Muscle of back (tissue), 11 donors: Measurements from ENCODE around the gene LIPG. TPM values are rescaled to one million over a fixed set of nuclear protein-coding genes. Genes with fewer than 3 reads are reported as not detected.

Experiments
- DNase-seq, 3 donors: peaks; one replicate each; pipeline versions ENCODE4 v3.0.0 to v3.0.0-alpha.2; 2013
- polyA plus RNA-seq, 10 donors: library from polyadenylated mRNA; unstranded; fragments of 120-200 nt; gene quantifications; one replicate each; pipeline ENCODE4 v1.2.1, GENCODE V29; 2013; ENCODE audit not compliant: insufficient read length in 10 of 10

LIPG gene
- polyA plus RNA-seq, 10 donors = 3.3 to 11.5 (median 5.2) TPM

- no peak for DNase-seq
Measured at GRCh38 chr18:49544362-49544761, 17.5 kb upstream of the LIPG start.

- DNase-seq = no peak
Measured at GRCh38 chr18:49546278-49546677, 15.6 kb upstream of the LIPG start.

DNA sequence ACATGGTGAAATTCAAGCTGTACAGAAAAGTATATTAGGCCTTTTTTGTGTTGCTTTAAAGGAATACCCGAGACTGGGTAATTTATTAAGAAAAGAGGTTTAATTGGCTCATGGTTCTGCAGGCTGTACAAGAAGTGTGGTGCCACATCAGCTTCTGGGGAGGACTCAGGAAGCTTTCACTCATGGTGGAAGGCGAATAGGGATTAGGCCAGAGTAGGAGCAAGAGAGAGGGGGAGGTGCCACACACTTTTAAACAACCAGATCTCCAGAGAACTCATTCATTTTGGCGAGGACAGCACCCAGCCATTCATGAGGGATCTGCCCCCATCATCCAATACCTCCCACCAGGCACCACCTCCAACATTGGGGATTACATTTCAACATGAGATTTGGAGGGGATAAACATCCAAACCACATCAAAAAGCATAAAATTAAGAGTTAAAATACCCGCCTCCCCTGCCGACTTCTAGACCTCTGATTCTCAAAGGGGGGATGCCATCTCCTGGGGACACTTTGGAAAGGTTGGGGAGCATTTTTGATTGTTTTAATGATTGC, 15.1 kb upstream of the LIPG start:
- DNase-seq = no peak

- no peak for DNase-seq
Measured at GRCh38 chr18:49547701-49548100, 14.2 kb upstream of the LIPG start.

- DNase-seq = no peak
Measured at GRCh38 chr18:49548229-49548636, 13.6 kb upstream of the LIPG start.

GRCh38 chr18:49550621-49551339, 11.1 kb upstream of the LIPG start:
- no peak for DNase-seq

GRCh38 chr18:49553003-49553402, 8.9 kb upstream of the LIPG start:
- no peak for DNase-seq

DNA sequence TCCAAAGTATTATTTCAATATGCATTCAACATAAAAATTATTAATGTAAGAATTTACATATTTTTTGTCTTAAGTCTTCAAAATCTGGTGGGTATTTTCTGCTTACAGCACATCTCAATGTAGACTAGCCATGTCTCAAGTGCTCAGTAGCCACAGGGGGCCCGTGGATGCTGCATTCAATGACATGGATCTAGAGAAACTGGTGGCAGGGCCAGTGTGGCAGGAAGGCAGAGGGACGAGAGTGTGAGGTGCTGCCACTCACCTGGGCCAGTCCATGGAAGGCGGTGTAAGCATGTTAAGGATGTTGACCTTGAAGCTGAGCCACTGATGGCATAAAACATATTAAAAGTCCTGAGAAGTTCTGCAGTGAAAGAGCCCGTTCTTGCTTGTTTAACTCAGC, 6.2 kb upstream of the LIPG start:
- DNase-seq = no peak

DNA sequence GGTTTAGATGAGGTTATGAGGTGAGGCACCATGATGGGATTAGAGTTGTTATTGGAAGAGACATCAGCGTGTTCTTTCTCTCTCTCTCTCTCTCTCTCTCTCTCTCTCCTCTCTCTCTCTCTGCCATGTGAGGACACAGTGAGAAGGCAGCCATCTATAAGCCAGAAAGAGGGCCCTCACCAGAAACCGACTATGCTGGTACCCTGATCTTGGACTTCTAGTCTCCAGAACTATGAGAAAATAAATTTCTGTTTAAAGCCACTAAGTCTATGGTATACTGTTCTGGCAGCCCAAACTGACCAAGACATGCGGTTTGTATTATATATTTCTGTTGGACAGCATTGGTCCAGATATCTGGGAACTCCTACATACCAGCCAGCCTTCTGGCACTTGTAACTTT, 3.5 kb upstream of the LIPG start:
- DNase-seq = no peak

DNA sequence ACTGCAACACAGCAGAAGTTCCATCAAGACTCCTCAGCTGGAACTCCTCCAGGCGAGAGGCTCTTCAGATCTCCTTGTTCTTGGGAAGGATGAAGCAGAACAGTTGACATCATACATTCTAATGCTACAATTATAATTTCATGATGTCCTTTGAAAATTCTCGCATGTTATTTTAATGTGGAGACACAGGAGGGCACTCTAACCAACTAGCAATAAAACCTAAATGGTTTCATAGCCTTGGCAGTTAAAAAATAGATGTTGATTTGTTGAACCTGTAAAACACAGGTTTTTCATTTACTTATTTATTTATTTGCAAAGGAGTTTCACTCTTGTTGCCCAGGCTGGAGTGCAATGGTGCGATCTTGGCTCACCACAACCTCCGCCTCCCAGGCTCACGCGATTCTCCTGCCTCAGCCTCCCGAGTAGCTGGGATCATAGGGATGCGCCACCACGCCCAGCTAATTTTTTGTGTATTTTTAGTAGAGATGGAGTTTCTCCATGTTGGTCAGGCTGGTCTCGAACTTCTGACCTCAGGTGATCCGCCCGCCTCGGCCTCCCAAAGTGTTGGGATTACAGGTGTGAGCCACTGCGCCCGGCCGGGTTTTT, 2.4 kb upstream of the LIPG start:
- DNase-seq = peak in 2 of 3 donors; percentile 34 to 61

DNA sequence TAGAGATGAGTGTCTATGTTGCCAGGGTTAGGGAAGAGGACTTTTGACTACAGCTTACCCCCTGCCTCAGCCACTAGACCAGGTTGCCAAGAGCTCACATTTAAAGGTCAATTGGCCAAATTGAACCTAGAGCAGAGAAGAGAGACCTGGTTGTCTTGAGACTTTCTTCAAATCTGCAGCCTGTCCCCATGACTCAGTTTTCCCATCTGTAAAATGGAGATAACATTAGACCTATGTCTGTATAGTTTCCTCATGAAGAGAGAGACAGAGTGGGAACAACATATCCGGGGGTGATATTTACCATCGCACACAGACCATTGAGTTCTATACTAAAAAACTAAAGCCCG, 1.6 kb upstream of the LIPG start:
- no peak for DNase-seq

GRCh38 chr18:49560624-49561288, 1.1 kb upstream of the LIPG start:
- peak in 2 of 3 donors; percentile 48 to 81 for DNase-seq

DNA sequence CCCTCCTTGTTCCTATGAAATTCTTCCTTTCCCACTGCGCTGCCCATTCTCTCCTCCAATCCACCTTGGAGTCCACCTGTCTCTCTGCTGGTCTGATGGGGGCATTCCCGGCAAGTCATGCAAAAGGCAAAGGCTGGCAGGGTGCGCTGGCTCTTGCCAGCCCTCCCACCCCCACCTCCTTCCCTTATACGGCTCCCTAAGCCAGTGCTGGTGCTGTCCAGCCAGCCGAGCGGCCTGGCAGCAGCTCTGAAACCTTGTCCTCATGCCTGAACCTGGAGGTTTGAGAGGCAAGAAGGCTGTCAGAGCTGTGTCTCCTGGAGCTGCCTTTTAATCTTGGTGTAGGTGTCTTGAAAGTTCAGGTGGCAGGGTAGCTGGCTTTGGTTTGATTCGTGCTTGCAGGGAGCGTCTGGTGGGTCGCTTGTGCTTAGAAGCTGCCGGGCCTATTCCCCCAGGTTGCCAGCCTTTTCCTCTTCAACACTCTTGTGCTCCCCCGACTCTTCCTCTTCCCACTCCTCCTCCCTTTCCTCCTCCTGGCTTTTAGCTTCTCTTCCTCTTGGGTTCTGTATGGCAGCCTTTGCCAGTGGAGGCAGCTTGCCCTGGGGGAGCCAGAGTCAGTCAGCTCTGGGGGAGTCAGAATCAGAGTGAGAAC, 748 bp downstream of the LIPG start:
- DNase-seq = peak in 2 of 3 donors; percentile 36 to 53

GRCh38 chr18:49563130-49563540, 1.3 kb downstream of the LIPG start:
- no peak for DNase-seq

- DNase-seq = no peak
Measured at GRCh38 chr18:49563701-49564517, 2.1 kb downstream of the LIPG start.

GRCh38 chr18:49564518-49564834, 2.6 kb downstream of the LIPG start:
- no peak for DNase-seq

GRCh38 chr18:49565101-49565500, 3.2 kb downstream of the LIPG start:
- DNase-seq = no peak

DNA sequence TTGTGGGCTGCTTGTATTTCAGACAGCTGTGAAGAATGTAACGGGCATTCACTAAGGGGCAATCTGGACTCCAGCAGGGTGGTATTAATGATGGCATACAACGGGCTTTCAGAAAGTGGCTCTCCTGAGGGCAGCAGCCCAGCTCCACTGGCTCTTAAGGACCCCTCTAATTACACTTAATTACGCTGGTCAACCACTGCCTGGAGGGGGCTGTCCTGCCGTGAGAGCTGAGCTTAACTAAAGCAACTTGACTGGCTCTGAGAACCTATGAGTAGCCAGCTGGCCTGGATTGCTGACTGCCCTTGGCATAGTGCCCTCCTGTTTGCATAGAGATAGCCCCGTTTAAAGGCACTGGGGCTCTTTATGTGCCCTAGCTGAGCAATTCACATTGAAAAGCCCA, 3.8 kb downstream of the LIPG start:
- peak in 2 of 3 donors; percentile 36 to 63 for DNase-seq

DNA sequence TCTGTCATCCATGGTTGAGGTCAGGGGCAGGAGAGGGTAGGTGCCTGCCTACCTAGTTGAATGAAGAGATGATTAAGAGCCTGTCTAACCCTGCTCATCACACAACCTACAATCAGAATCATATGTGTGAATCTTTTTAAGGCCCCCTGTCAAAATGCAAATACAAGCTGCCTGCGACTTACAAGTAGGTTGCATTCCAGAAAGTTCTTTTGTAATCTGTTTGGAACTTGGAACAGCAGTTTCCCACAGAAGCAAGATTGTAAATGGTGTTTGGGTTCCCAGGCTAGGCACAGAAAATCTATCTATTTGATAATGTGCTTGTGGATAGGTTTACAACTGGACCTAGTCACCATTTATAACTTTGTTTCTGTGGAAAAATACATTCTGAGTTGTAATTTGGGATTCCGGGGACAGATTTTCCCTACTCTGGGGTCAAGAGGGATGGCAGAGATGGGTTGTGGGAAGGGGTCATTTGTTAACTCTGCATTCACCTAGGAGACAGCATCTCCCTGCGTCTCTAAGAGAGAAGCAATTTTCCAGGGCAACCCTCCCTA, 4.4 kb downstream of the LIPG start:
- DNase-seq = no peak

- no peak for DNase-seq
Measured at GRCh38 chr18:49566985-49567384, 5.1 kb downstream of the LIPG start.

- no peak for DNase-seq
Measured at GRCh38 chr18:49569724-49570123, 7.9 kb downstream of the LIPG start.
